Activated naive CD8-positive, alpha-beta T cell treated with anti-CD3 and anti-CD28 coated beads for 36 hours (primary cell): Measurements from ENCODE around the gene TFF2. TPM values are rescaled to one million over a fixed set of nuclear protein-coding genes. Genes with fewer than 3 reads are reported as not detected.

Experiments
- DNase-seq: peaks from one replicate; pipeline ENCODE4 v3.0.0; 2021
- H3K27ac Mint-ChIP-seq: one replicate; pipeline ENCODE4 v1.8.0; 2022; ENCODE audit warnings: mild to moderate bottlenecking, moderate library complexity, mixed read lengths
- H3K27me3 Mint-ChIP-seq: one replicate; pipeline ENCODE4 v1.8.0; 2022; ENCODE audit warnings: mild to moderate bottlenecking, mixed read lengths
- H3K36me3 Mint-ChIP-seq: one replicate; pipeline ENCODE4 v1.8.0; 2021; ENCODE audit warnings: mild to moderate bottlenecking, mixed read lengths
- H3K4me1 Mint-ChIP-seq: one replicate; pipeline ENCODE4 v1.8.0; 2021; ENCODE audit warnings: mixed read lengths
- H3K4me3 Mint-ChIP-seq: one replicate; pipeline ENCODE4 v1.8.0; 2022; ENCODE audit warnings: mild to moderate bottlenecking, moderate library complexity, mixed read lengths
- H3K9me3 Mint-ChIP-seq: one replicate; pipeline ENCODE4 v1.8.0; 2022; ENCODE audit warnings: mixed read lengths
- total RNA-seq, 2 experiments: library from RNA; stranded (reverse); gene quantifications; one replicate each; pipeline ENCODE4 v1.2.3, GENCODE V29; 2021

TFF2 gene
- total RNA-seq, 2 experiments from 2014 or later, result not detected

DNA sequence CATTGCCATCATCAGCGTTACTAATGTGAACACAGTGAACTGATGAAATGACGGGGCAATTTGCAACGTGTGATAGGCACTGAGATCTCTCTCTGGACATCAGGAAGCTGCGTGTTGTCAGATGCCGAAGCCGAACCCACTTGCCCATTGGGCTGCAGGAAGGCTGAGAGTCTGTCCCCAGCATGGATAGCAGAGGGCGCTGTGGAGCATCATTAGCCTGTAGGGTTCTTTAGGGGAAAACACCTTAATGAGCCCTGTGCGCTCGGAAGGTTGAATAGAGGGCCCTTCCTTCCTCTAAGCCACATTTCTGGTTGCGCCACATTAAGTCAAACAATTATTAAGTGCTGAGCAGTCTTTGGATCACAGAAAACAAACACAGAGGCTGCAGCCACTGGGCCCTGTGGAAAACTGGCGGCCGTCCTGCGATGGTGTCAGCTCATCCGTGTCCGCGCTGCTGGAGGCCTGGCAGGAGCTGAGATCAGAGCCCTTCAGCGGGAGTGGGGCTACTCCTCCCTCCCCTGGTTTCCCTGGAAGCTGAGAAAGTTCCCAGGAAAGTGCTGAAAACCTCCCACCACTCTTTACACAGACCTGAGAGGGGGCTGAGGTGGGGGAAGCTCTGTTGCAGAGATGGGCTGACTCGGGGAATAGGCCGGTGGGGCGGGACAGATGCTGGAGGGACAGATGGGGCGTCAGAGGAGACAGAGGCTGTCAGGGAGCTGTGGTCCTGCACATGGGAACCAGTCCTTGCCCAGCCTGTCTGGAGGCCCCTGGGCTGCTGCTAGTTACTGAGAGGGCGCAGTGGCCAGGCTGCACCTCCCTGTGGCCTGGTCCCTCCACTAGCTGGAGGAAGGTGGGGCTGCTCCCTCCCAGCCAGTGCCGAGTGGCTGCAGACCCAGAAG is 12.7 kb downstream of the TFF2 start:
- peaks cover 11% of the 10 kb centered on the region for H3K4me1 Mint-ChIP-seq
- H3K36me3 Mint-ChIP-seq, result peaks cover 2% of the 10 kb centered on the region
- peak overlapping the region; percentile 12 for H3K4me3 Mint-ChIP-seq
- H3K27ac Mint-ChIP-seq, result no peak overlapping the region
- H3K27me3 Mint-ChIP-seq, result peaks cover 6% of the 10 kb centered on the region
- DNase-seq, result peak; percentile 80
- no peaks in the 10 kb centered on the region for H3K9me3 Mint-ChIP-seq

DNA sequence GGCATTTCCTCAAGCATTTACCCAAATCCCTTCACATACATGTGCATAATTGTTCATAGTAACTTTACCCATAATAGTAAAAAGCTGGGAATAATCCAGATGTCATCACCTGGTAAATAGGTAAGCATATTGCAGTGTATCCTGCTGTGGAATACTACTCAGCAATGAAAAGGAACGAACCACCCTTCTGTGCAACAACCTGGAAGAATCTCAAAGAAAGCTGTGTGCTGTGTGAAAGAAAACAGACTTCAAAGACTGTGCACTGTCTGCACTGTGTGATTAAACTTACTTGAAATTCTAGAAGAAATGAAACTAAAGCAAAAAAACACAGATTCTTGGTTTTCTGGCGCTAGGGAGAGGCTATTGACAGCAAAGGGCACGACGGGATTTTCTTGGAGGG is 13.5 kb downstream of the TFF2 start:
- H3K4me1 Mint-ChIP-seq, result peaks cover 11% of the 10 kb centered on the region
- no peak overlapping the region for H3K4me3 Mint-ChIP-seq
- H3K9me3 Mint-ChIP-seq, result no peaks in the 10 kb centered on the region
- peaks cover 2% of the 10 kb centered on the region for H3K36me3 Mint-ChIP-seq
- H3K27me3 Mint-ChIP-seq, result peaks cover 6% of the 10 kb centered on the region
- no peak for DNase-seq
- H3K27ac Mint-ChIP-seq, result no peak overlapping the region

DNA sequence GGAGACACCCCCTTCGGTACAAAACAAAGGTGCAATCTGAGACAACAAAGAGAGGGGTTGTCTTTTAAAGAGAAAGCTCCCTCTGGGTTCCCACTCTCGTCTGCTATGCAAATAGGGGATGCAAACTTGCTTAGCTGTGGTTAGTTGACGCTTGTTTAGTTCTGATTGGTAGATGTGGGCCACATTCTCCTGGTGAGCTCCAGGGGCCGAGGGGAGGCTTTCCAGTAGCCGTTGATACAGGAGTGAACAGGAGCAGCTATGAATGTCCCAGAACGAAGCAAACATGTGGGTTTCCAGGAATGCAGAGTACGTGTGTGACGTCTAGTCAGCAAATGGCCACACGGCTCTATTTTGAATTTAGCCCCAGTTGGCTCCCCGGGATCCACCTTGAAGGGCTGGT is 14.7 kb downstream of the TFF2 start:
- peaks cover 6% of the 10 kb centered on the region for H3K27me3 Mint-ChIP-seq
- DNase-seq, result no peak
- H3K27ac Mint-ChIP-seq, result no peak overlapping the region
- H3K36me3 Mint-ChIP-seq, result peaks cover 5% of the 10 kb centered on the region
- no peak overlapping the region for H3K4me3 Mint-ChIP-seq
- H3K9me3 Mint-ChIP-seq, result peaks cover 4% of the 10 kb centered on the region
- peaks cover 11% of the 10 kb centered on the region for H3K4me1 Mint-ChIP-seq

DNA sequence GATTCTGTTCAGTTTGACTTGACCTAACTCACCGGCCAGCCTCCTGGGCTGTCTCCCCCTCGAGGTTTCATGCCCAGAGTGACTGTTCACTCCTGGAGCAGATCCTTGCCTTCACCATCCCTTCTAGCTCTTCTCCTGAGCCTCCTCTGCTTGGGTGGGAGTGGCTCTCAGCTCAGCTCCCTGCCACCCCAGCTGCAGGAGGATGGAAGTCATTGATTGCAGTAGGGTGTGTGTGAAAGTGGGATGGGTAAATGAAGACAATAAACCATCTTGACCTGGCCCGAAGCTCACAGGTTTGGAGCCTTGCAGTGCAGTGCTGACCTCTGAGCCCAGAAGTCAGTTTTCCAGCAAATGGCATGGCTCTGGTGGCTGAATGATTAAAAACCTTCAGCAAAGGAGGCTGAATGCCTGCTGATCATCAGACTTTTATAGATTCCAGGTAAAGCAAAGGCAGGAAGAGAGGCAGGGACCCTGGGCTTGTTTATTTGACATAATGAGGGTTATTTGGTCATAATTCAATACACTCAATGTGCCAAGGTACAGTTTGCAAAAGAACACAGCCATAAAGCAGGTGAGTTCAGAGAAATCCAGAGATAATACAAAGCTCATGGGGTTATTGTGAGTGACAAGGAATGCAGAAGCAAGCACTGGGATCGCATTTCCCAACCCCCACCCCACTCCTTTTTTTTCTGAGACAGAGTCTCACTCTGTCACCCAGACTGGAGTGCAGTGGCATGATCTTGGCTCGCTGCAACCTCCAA is 18.1 kb downstream of the TFF2 start:
- Mint-ChIP-seq H3K4me1 (peaks cover 5% of the 10 kb centered on the region), H3K36me3 (peaks cover 5% of the 10 kb centered on the region), H3K27ac (no peak overlapping the region), H3K4me3 (no peak overlapping the region), H3K9me3 (peaks cover 6% of the 10 kb centered on the region), H3K27me3 (peaks cover 5% of the 10 kb centered on the region)
- no peak for DNase-seq

DNA sequence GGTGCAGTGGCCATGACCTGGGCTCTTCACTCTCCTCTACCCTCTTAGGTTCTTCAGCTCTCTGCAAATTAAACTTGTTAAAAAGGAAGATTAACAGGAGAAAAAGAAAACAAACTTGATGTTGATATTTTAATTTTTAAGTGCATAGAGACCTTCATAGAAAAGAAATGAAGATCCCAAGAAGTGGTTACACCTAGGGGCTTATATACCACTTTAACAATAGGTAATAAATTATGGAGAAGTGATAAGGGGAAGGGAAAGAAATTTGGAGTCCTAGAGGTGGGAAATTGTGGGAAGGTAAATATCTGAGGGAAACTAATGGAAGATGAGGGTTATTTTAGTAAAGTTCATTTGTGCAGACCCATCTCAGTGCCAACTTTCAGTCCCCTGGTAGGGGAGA is 19.1 kb downstream of the TFF2 start:
- no peak overlapping the region for H3K27ac Mint-ChIP-seq
- no peaks in the 10 kb centered on the region for H3K4me1 Mint-ChIP-seq
- H3K36me3 Mint-ChIP-seq, result peaks cover 4% of the 10 kb centered on the region
- H3K9me3 Mint-ChIP-seq, result peaks cover 6% of the 10 kb centered on the region
- H3K4me3 Mint-ChIP-seq, result no peak overlapping the region
- no peak for DNase-seq
- no peaks in the 10 kb centered on the region for H3K27me3 Mint-ChIP-seq

DNA sequence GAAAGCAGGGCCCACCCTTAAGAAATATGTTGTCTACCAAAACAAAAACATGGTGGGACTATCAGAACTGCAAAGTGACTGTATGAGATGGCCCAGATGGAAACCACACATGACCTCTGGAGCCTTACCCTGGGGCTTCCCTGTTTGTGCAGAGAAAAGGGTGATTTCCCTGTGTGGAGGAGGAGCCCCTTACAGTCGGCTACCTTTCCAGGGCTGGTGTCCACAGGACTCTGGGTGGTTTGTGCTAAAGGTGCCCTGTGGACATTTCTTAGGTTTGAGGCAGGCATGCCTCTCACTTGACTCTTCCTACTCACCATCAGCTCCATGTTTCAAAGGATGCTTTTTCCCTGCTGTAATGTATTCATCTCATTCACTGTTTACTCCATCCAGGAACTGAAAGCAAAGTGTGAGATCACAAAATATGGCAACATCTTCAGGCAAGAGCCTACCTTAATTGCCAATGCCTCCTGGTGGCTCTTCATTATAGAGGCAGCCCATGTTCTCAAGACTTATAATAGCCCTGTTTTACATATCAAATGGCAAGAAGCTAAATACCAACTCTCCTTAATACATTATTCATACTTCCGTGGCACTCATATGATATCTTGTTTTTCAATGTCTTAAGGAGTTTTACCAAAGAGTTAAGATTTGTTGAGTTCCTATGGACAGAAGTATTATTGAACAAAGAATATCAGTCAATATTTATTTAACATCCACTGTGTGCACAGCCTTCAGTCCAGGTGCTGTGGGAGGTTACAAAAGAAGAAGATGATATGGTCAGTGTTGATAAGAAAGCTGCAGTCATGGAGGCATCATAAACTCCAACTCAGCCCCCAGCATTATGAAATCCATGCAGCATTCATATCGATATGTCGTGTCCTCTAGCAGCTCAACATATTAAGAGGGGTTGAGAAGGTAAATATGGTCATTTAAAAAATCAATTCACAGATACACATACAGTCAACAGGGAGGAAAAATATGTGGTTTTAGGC is 20.1 kb downstream of the TFF2 start:
- Mint-ChIP-seq H3K9me3 (peaks cover 6% of the 10 kb centered on the region), H3K4me3 (no peak overlapping the region), H3K27me3 (no peaks in the 10 kb centered on the region), H3K36me3 (peaks cover 4% of the 10 kb centered on the region), H3K4me1 (no peaks in the 10 kb centered on the region), H3K27ac (no peak overlapping the region)
- no peak for DNase-seq

DNA sequence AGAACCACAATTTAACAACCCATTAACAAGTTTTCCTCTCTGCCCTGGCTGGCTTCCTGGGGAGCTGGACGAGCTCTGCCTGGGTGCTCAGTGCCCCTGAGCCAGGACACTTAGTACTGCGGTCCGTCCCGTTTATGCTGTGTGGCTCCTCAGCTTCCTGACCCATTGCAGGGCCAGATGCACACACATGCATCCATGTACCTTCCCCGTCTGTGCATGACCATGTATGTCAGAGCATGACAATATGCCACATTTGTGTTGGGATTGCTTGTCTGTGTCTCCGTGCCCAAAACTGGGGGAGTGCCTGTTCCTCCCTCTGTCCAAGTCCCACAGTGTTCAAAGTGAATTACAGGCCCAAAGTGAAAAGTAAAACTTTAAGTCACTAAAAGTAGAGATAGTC is 25.9 kb downstream of the TFF2 start:
- Mint-ChIP-seq H3K4me3 (no peak overlapping the region), H3K27me3 (no peaks in the 10 kb centered on the region), H3K4me1 (no peaks in the 10 kb centered on the region), H3K9me3 (no peaks in the 10 kb centered on the region), H3K27ac (no peak overlapping the region), H3K36me3 (no peaks in the 10 kb centered on the region)
- DNase-seq, result no peak

DNA sequence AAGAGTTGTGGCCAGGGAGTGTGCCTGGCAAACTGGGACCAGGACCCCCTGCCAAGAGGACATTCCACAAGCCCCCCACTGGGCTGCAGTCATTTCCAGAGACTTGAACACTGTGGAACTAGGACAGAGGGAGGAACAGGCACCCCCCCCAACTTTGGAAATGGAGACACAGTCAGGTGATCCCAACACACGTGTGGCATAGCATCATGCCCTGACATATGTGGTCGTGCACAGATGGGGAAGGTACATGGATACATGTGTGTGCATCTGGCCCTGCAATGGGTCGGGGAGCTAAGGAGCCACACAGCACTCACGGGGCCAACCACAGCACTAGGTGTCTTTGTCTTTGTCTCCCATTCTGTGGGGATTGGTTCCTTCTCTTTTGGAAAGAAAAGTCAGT is 28.9 kb downstream of the TFF2 start:
- Mint-ChIP-seq H3K36me3 (no peaks in the 10 kb centered on the region), H3K4me3 (no peak overlapping the region), H3K4me1 (peaks cover 5% of the 10 kb centered on the region), H3K27me3 (no peaks in the 10 kb centered on the region), H3K9me3 (no peaks in the 10 kb centered on the region), H3K27ac (no peak overlapping the region)
- DNase-seq, result no peak

DNA sequence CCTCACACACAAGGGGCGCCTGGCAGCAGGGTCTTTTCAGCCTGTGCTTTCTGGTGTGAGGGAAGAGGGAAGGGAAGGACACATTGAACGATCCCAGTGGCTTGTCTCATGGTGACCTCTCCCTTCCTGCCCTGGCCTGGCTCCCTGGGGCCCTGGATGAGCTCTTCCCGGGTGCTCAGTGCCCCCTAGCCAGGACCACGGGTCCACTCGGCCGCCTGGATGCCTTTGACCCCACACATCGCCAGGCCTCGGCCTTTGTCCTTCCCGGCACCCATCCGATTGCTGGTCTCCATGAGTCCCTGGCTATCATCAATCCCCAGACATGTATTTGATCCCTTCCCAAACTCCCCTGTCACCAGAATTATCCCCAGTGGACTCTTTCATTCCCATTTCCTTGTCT is 29.6 kb downstream of the TFF2 start:
- H3K27ac Mint-ChIP-seq, result no peak overlapping the region
- no peaks in the 10 kb centered on the region for H3K9me3 Mint-ChIP-seq
- DNase-seq, result no peak
- no peaks in the 10 kb centered on the region for H3K27me3 Mint-ChIP-seq
- H3K36me3 Mint-ChIP-seq, result no peaks in the 10 kb centered on the region
- H3K4me1 Mint-ChIP-seq, result peaks cover 5% of the 10 kb centered on the region
- no peak overlapping the region for H3K4me3 Mint-ChIP-seq

DNA sequence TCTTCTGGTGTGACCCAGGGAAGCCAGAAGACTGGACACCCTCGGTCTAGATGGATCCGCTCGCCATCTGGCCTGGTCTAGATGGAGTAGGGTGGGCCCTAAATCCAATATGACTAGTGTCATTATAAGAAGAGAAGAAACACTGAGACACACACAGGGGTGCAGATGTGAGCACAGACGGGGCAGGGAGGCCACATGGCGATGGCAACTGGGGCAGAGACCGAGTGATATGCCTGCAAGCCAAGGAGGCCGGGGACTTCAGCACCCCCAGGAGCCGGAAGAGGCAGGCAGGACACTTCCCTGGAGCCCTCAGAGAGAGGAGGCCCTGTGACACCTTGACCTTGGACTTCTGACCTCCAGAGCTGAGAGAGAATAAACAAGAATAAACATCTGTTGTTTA is 30.0 kb downstream of the TFF2 start:
- Mint-ChIP-seq H3K9me3 (no peaks in the 10 kb centered on the region), H3K4me1 (peaks cover 5% of the 10 kb centered on the region), H3K27me3 (no peaks in the 10 kb centered on the region), H3K27ac (no peak overlapping the region), H3K4me3 (no peak overlapping the region), H3K36me3 (no peaks in the 10 kb centered on the region)
- no peak for DNase-seq

DNA sequence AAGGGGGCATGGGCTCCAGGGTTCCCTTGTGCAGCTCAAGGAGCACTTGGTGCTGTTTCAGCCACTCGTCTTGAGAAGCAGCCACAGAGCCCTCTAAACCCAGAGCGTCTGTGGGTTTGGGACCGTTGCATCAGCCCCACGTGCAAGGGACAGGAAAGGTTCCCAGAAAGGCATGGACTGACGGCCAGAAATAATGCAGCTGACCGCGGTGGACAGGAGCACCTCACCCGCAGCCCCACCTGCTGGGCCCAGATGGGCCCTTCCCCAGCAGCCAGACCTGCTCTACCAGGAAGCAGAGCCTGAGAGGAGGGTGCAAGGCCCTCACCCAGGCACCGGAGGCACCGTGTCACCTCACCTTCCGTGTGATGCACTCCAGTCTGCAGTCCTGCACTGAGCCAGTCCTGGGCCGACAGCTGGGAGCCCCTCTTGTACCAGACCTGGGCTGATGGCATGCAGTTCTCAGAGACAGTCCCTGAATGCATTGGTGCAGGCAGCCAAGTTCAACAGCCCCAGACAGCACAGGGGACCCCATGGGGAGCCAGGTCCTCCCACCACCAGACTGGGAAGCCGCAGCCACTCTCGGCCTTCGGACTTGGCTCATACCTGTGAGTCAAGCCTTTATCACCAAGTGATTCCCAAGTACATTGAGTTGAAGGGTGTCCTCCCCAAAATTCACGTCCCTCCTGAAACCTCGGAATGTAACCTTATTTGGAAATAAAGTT is 30.8 kb downstream of the TFF2 start:
- no peak for DNase-seq
- Mint-ChIP-seq H3K4me3 (no peak overlapping the region), H3K9me3 (no peaks in the 10 kb centered on the region), H3K4me1 (peaks cover 5% of the 10 kb centered on the region), H3K27me3 (no peaks in the 10 kb centered on the region), H3K27ac (no peak overlapping the region), H3K36me3 (no peaks in the 10 kb centered on the region)

DNA sequence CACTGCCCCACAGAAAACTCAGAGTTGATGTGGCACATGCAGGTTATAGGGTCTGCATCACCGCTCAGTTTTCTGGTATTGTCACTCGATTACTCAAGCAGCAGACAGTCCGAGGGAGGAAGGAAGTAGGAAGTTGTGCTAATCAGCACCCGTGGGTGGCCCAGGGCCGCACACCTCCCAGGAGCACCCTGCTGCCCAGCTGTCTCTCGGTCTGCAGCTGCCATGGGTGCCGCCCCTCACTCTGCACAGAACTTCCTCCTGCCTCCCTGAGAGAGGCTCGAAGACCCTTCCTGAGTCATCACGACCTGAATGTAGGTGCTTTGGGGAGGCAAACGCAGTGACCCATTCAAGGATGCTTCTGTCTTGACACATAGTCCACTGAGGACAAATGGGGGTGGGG is 31.4 kb downstream of the TFF2 start:
- Mint-ChIP-seq H3K36me3 (no peaks in the 10 kb centered on the region), H3K4me3 (no peak overlapping the region), H3K9me3 (no peaks in the 10 kb centered on the region), H3K27ac (no peak overlapping the region), H3K4me1 (peaks cover 5% of the 10 kb centered on the region), H3K27me3 (no peaks in the 10 kb centered on the region)
- DNase-seq, result no peak

DNA sequence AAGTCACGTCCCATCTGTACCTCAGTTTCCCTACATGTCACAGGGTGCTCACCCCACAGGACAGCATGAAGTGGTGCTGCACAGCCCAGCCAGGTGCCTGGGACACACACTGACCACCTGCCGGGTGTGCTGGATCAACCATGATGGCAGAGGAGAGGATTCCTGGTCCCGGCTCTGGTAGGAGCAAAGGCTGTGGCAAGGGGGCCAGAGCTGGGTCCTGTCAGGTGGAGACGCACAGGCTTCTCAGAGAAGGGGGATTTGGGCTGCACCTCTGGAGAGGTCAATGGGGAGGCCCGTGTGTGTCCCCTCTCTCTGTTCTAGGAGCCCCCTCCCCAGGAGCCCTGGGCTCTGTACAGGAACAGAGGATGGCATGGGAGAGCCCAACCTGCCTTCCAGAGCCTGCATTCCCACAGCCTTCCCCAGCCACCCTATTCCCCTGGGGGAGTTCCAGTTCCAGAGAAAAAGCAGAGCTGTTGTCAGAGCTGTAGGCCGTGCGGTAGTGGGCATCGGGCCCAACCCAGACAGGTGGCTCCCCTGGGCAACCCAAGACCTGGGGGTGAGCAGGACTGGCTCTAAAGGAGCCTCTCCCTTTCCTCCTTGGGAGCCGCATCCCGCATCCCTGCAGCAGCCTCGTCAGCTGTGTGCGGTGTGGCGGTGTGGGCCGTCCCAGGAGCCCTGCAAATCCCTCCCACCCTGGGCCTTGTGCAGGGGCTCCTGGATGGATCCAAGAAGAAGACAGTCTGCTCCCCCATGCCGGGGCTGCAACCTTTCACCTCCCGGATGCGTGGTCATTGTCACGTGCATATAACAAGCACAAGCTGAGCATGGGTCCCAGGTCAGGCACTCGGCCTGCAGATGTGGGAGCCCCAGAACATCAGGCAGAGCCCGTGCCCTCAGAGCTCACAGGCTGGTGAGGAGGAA is 32.7 kb downstream of the TFF2 start:
- Mint-ChIP-seq H3K4me1 (peaks cover 5% of the 10 kb centered on the region), H3K36me3 (no peaks in the 10 kb centered on the region), H3K27me3 (no peaks in the 10 kb centered on the region), H3K27ac (no peak overlapping the region), H3K9me3 (no peaks in the 10 kb centered on the region), H3K4me3 (no peak overlapping the region)
- no peak for DNase-seq
